ENCODE results near the gene DLK1.

DNA sequence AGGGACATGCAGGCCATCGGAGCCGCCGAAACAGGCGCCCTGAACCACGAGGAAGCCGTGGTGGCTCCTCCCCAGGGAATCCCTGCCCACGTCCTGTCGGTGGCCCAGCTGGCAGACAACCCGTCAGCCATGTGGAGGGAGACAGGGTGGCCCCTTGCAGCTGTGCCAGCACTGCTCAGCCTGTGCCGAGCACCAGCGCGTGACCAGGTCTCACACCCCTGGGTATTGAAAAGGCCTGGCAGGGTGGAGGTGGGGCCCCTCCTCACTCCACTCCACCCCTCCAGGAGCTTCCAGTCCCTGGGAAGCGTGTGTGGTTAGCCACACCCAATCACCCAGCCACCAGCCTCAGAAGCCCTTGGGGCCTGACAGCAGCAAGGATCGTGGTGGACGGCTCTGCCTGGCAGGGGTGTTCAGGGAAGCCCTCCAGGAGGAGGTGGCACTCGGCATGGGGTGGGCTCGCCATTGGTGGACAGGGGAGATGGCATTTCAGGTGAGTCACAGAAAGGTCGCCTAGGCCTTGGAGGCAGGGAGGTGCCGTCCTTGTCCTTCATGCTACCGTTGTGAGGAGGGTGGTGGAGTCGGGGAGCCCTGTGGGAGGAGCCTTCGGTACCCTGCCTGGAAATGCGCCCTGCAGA, 12.3 kb upstream of the DLK1 start:
- TF ChIP-seq, protein P1, sequence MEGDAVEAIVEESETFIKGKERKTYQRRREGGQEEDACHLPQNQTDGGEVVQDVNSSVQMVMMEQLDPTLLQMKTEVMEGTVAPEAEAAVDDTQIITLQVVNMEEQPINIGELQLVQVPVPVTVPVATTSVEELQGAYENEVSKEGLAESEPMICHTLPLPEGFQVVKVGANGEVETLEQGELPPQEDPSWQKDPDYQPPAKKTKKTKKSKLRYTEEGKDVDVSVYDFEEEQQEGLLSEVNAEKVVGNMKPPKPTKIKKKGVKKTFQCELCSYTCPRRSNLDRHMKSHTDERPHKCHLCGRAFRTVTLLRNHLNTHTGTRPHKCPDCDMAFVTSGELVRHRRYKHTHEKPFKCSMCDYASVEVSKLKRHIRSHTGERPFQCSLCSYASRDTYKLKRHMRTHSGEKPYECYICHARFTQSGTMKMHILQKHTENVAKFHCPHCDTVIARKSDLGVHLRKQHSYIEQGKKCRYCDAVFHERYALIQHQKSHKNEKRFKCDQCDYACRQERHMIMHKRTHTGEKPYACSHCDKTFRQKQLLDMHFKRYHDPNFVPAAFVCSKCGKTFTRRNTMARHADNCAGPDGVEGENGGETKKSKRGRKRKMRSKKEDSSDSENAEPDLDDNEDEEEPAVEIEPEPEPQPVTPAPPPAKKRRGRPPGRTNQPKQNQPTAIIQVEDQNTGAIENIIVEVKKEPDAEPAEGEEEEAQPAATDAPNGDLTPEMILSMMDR (conservative IDR thresholded peaks at IDR 0.05; ENCODE audit: low read depth, low read length): no peak
- no peak for TF ChIP-seq SMC3 (IDR thresholded peaks at IDR 0.05; ENCODE audit: low read depth, low read length)
- TF ChIP-seq POLR2A (IDR thresholded peaks at IDR 0.05; ENCODE audit: low read depth, low read length): no peak
- TF ChIP-seq RFX5 (IDR thresholded peaks at IDR 0.05; ENCODE audit: low read depth, low read length): no peak
- TF ChIP-seq CEBPB (IDR thresholded peaks at IDR 0.05; ENCODE audit: low read depth, low read length): no peak
- TF ChIP-seq RAD21 (IDR thresholded peaks at IDR 0.05; ENCODE audit: low read length): no peak
- no peak for TF ChIP-seq FOS (IDR thresholded peaks at IDR 0.05; ENCODE audit: low read depth, low read length)
- TF ChIP-seq, protein P2, sequence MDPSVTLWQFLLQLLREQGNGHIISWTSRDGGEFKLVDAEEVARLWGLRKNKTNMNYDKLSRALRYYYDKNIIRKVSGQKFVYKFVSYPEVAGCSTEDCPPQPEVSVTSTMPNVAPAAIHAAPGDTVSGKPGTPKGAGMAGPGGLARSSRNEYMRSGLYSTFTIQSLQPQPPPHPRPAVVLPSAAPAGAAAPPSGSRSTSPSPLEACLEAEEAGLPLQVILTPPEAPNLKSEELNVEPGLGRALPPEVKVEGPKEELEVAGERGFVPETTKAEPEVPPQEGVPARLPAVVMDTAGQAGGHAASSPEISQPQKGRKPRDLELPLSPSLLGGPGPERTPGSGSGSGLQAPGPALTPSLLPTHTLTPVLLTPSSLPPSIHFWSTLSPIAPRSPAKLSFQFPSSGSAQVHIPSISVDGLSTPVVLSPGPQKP (IDR thresholded peaks at IDR 0.05; ENCODE audit: borderline replicate concordance, low read depth, low read length): no peak
- TF ChIP-seq, protein P3, sequence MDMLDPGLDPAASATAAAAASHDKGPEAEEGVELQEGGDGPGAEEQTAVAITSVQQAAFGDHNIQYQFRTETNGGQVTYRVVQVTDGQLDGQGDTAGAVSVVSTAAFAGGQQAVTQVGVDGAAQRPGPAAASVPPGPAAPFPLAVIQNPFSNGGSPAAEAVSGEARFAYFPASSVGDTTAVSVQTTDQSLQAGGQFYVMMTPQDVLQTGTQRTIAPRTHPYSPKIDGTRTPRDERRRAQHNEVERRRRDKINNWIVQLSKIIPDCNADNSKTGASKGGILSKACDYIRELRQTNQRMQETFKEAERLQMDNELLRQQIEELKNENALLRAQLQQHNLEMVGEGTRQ (IDR thresholded peaks at IDR 0.05; ENCODE audit: low read depth, low read length): no peak
- no peak for TF ChIP-seq BHLHE40 (IDR thresholded peaks at IDR 0.05; ENCODE audit: low read depth, low read length)
